Stimulated activated CD8-positive, alpha-beta memory T cell treated with anti-CD3 and anti-CD28 coated beads, Interleukin-2, amount 100 ng/mL, for 48 hours (primary cell): ENCODE data around the gene CHST14.

Source experiments
- DNase-seq, 2 donors: peaks; one replicate each; pipeline ENCODE4 v3.0.0-alpha.2; 2020; ENCODE audit warnings: low read depth in 2 of 2

CHST14 gene

GRCh38 chr15:40461958-40462357 lies 8.8 kb upstream of the CHST14 start:
- DNase-seq, result no peak

GRCh38 chr15:40463279-40463678 lies 7.5 kb upstream of the CHST14 start:
- DNase-seq, result no peak

- no peak for DNase-seq
These were observed 6.8 kb upstream of the CHST14 start for GRCh38 chr15:40463886-40464545.

GRCh38 chr15:40464595-40465185 lies 6.1 kb upstream of the CHST14 start:
- DNase-seq, result no peak

DNA sequence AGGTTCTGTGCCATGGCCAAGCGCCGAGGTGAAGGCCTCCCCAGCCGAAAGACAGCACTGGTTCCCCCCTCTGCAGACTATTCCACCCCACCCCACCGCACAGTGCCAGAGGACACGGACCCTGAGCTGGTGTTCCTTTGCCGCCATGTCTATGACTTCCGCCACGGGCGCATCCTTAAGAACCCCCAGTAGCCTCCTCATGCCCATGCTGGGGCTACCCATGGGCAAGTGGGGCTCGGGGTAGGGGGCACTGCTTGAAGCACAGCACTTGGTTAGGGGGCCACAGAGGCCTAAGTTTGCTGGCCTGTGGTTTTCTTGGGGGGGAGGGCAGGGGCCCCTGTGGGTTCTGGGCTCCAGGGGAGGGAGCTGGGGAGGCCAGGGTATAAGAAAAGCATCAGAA lies 4.8 kb upstream of the CHST14 start:
- DNase-seq, result no peak

DNA sequence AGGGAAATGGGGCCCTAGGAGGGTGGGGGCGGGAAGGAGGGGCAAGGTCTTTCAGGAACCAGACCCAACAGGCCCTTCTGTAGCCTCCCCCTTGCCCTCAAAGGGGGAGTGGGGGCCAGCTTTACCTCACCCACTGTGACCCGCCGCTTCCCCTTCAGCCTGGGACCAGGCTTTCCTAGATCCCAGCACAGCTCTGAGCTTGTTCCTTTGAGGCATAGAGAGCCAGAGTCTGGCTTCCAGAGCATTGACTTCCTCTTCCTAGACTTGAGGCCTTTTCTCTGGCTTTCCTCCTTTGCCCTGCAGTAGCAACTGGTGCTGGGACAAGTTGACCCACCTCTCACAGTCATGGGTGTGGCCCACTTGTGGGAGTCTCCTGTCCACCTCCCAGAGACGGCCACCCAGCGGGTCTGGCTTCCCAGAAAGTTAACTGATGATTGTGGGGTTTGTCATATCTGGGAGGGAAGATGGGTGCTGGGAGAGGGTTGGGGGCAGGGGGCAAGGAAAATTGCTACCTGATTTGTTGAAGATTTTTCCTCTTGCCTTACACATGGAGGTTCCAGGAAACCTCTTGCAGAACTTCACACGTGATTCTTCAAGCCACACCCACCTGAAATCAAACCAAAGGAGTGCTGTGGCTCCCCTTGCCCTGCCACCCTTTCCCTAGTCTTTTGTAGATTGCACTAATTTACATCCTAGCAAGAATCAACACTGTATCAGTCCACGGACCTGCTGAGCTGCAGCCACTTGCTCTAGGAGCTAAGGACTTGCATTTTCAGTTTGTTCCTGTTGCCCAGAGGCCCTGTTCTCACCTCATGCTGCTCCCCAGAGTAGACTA lies 4.1 kb upstream of the CHST14 start:
- no peak for DNase-seq

DNA sequence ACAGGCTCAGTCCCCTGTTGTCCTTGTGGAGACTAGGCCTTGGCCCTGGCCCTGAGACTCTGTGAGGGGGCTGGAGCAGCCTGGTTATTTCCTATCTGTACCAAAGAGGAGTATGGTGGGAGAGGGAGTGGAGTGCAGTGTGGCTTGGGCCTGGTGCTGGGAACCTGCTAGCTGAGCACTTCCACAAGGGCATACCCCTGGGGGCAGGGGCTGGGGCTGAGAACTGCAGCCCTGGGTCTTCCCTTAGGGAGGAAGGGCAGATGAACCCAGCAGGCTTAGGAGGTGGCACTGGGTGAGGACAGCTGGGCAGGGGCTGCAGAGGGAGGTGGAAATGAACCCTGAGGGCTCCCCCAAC lies 3.5 kb upstream of the CHST14 start:
- no peak for DNase-seq

- DNase-seq, result no peak
These were observed 1.9 kb upstream of the CHST14 start for GRCh38 chr15:40468898-40469331.

DNA sequence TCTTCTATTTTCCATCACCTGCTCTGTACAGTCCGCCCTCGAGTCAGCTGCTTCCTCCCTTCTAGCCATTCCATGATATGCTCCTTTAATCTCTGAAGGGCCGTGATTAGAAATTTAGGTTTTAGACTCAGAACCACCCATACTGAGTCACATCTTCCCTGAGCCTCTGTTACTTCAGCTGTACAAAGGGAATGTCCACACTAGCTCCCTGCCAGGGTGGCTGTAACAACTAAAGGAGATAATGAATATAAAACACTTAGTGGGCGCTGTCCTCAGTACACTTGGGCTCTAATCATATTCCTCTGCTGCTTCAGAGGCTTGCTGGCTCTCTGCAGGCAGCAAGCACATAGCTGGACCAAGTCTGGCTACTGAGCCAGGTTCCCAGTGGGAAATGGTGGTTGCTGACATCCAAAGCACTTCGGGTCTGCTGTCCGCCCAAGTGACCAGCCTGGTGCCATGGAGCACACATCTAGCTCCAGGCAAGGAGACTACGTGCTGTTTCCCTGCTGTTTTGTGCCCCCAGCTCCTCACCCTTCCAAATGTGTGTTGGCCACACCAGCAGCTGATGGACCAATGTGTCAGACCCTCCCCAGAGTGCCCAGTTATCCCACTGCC lies 901 bp upstream of the CHST14 start:
- no peak for DNase-seq

DNA sequence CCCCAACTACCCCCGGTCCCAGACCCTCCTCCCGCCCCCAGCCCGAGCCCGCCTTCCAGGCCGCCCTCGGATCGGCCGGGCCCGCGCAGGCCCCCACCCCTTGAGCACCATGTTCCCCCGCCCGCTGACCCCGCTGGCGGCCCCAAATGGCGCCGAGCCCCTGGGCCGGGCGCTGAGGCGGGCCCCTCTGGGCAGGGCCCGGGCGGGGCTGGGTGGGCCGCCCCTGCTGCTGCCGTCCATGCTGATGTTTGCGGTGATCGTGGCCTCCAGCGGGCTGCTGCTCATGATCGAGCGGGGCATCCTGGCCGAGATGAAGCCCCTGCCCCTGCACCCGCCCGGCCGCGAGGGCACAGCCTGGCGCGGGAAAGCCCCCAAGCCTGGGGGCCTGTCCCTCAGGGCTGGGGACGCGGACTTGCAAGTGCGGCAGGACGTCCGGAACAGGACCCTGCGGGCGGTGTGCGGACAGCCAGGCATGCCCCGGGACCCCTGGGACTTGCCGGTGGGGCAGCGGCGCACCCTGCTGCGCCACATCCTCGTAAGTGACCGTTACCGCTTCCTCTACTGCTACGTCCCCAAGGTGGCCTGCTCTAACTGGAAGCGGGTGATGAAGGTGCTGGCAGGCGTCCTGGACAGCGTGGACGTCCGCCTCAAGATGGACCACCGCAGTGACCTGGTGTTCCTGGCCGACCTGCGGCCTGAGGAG lies 472 bp downstream of the CHST14 start:
- no peak for DNase-seq

GRCh38 chr15:40471808-40472150 lies 995 bp downstream of the CHST14 start:
- DNase-seq, result no peak

DNA sequence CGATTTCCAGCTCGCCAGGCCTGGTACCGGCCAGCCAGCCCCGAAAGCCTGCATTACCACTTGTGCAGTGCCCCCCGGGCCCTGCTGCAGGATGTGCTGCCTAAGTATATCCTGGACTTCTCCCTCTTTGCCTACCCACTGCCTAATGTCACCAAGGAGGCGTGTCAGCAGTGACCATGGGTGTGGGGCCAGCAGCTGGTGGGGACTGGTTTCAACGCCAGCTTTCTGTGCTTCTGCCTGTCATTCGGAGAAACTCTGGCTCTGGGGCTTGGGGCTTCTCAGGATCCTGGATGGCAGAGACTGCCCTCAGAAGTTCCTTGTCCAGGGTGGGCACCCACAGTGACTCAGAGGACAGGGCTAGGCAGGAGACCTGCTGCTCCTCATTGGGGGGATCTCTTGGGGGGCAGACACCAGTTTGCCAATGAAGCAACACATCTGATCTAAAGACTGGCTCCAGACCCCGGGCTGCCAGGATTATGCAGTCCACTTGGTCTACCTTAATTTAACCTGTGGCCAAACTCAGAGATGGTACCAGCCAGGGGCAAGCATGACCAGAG lies 1.5 kb downstream of the CHST14 start:
- DNase-seq, result no peak

GRCh38 chr15:40474581-40474980 lies 3.8 kb downstream of the CHST14 start:
- no peak for DNase-seq

DNA sequence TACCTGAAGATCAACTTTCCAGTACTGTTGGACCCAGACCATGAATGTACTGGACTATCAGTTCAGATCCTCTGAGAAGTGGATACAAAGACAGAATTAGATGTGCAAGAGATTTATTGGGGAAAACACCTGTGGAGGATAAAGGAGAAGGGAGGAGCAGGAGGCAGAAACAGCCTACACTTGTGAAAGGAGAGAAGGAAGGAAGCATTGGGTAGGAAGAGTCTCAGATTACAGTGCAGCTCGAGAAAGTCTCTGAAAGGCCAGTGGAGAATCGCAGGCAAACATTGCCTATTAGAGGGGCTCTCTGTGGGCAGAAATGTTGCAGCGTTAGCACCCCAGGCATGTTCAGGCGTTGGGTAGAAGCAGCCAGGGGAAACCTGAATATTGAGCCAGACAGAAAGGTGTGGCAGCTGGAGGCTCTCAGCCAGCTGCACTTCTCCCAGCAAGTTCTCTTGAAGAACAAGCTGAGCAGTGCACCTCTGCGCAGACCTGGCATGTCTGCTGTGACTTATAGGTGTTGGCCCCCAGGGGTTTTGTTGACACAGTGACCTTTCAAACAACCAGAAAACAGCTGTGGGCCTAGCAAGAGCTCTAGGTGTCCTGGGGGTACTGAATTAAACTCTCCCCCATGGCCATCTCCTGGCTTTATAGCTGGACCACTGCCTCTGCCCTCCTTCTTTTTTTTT lies 7.0 kb downstream of the CHST14 start:
- DNase-seq, result no peak

DNA sequence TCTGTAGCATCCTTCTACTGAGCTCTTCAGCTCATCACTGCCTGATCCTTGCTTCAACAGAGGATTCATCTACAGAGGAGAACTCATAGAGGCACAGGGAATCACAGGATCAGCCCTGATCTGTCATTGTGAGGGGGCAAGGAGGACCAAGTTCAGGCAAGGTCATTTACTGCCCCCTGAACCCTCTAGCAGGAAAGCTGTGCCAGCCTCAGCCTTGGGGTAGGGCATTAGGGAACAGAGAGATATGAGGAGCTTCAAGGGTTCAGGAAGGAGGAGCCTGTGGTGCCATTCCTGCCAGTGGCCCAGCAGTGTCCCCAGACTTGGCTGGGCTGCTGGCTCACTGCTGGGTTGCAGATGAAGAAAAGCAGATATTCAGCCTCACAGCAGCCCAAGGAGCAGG lies 8.2 kb downstream of the CHST14 start:
- DNase-seq, result no peak

GRCh38 chr15:40481341-40482074 lies 10.7 kb downstream of the CHST14 start:
- no peak for DNase-seq

DNA sequence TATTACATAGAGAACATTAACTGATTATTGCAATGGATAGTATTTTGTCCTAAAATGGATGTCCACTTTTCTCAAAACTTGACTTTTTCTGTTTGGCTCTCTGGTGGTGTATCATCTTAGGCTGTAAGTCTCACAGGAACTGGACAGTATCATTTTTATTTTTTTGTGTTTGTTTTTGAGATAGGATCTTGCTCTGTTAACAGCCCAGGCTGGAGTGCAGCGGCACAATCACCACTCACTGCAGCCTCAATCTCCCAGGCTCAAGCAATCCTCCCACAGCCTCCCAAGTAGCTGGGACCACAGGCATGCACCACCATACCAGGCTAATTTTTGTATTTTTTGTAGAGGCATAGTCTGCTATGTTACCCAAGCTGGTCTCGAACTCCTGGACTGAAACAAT lies 13.1 kb downstream of the CHST14 start:
- no peak for DNase-seq

GRCh38 chr15:40486066-40486770 lies 15.4 kb downstream of the CHST14 start:
- DNase-seq, result no peak

DNA sequence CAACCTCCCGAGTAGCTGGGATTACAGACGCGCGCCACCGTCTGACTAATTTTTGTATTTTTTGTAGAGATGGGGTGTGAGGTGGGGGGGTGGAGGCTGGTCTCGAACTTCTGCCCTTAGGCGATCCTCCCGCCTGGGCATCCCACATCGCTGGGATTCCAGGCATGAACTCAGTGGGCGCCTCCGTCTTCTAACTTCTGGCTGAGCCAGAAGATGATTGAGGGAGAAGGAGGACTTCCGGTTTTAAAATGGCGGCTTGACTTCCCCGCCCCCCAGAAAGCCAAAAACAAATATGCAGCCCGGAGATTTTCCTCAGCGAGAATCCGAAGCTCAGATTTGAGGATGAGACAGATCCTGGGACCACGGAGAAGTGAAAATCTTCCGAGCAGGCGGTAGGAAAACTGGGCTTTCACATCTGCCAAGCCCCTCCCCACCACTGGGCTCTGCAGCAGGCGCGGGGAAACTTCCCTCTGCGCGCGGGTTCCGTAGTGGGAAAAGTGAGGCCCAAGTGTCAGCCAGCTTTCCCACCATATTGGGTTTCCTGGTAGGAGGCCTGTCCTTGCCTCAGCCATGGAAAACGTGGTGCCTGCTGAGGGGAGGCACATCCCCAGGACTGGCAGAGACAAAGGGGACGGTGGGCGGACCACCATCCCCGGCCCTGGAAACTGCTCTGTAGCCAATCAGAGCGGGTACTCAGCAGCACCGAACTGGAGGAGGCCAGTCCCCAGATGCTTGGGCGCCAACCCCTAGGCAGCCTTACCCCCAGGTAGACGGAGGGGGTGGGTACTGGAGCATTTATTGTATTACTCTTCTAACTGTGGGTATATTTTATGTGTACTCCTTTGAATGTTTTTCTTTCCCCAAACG lies 17.3 kb downstream of the CHST14 start:
- DNase-seq, result no peak
